Endodermal cell (in vitro differentiated cells): ENCODE measurements around the gene TTC34. TPM values are rescaled to one million over a fixed set of nuclear protein-coding genes. Genes with fewer than 3 reads are reported as not detected.

Source experiments
- DNase-seq: peaks from one replicate; pipeline ENCODE4 v3.0.0-alpha.2; 2017
- H3K27ac ChIP-seq: 2 replicates; pipeline ENCODE4 v1.5.1; 2013; ENCODE audit warnings: mild to moderate bottlenecking, low read depth, low read length, moderate library complexity
- H3K27me3 ChIP-seq: 2 replicates; pipeline ENCODE4 v1.6.1; 2013; ENCODE audit warnings: mild to moderate bottlenecking, low read length, moderate library complexity; ENCODE audit not compliant: insufficient read depth, control insufficient read depth, poor library complexity, severe bottlenecking
- H3K36me3 ChIP-seq: 2 replicates; pipeline ENCODE4 v1.7.0; 2013; ENCODE audit warnings: mild to moderate bottlenecking, low read length, moderate library complexity; ENCODE audit not compliant: control insufficient read depth, insufficient read depth
- H3K4me1 ChIP-seq: one replicate; pipeline ENCODE4 v1.7.0; 2013; ENCODE audit warnings: low read length; ENCODE audit not compliant: control insufficient read depth, insufficient read depth
- H3K4me3 ChIP-seq: 2 replicates; pipeline ENCODE4 v1.5.1; 2013; ENCODE audit warnings: mild to moderate bottlenecking, low read length, moderate library complexity
- H3K9ac ChIP-seq: 2 replicates; pipeline ENCODE4 v1.6.1; 2013; ENCODE audit warnings: mild to moderate bottlenecking, low read length, moderate library complexity; ENCODE audit not compliant: poor library complexity, severe bottlenecking; ENCODE audit errors: extremely low read depth
- H3K9me3 ChIP-seq: 2 replicates; pipeline ENCODE4 v1.6.1; 2013; ENCODE audit warnings: mild to moderate bottlenecking, low read length, moderate library complexity; ENCODE audit not compliant: control insufficient read depth
- H3K27ac Mint-ChIP-seq: 2 replicates; pipeline ENCODE4 v1.8.0; 2020; ENCODE audit warnings: mixed read lengths
- H3K27me3 Mint-ChIP-seq: 2 replicates; pipeline ENCODE4 v1.8.0; 2021; ENCODE audit warnings: mild to moderate bottlenecking, mixed read lengths; ENCODE audit not compliant: insufficient read depth
- H3K36me3 Mint-ChIP-seq: 2 replicates; pipeline ENCODE4 v1.8.0; 2020; ENCODE audit warnings: low read depth, mixed read lengths
- H3K4me1 Mint-ChIP-seq: 2 replicates; pipeline ENCODE4 v1.8.0; 2020; ENCODE audit warnings: mixed read lengths
- H3K4me3 Mint-ChIP-seq: 2 replicates; pipeline ENCODE4 v1.8.0; 2020; ENCODE audit warnings: mild to moderate bottlenecking, moderate library complexity, mixed read lengths
- H3K9me3 Mint-ChIP-seq: 2 replicates; pipeline ENCODE4 v1.8.0; 2020; ENCODE audit warnings: mild to moderate bottlenecking, mixed read lengths
- WGBS, 2 experiments: methylation state at CpG; one replicate each; pipeline versions ENCODE4 v1.1.5 to v1.1.7; 2013; ENCODE audit warnings: missing lambda C conversion rate in 2 of 2, mixed read lengths in 1 of 2; ENCODE audit not compliant: insufficient coverage in 1 of 2, insufficient read length in 1 of 2; 5-methylcytosine and 5-hydroxymethylcytosine counted together
- total RNA-seq, 2 donors: library from RNA; stranded (reverse); fragmentation: NEBNext Ultra II Directional in 1 of 2; extraction: Animal tissue kit (Norgen Biotek cat#: 25700) in 1 of 2; gene quantifications; 2 replicates in 1 of 2; 3 replicates in 1 of 2; pipeline ENCODE4 v1.2.1, GENCODE V29; 2021
- TF ChIP-seq, protein P1 (sequence below): fragments of 200-600 bp; sonication (generic); conservative IDR thresholded peaks from 2 replicates; pipeline ENCODE4 v1.5.0; 2021; ENCODE audit warnings: antibody characterized with exemption, mild to moderate bottlenecking

TTC34 gene
- total RNA-seq, 2 donors from 2014 or later = 2.4 to 3.1 TPM

DNA sequence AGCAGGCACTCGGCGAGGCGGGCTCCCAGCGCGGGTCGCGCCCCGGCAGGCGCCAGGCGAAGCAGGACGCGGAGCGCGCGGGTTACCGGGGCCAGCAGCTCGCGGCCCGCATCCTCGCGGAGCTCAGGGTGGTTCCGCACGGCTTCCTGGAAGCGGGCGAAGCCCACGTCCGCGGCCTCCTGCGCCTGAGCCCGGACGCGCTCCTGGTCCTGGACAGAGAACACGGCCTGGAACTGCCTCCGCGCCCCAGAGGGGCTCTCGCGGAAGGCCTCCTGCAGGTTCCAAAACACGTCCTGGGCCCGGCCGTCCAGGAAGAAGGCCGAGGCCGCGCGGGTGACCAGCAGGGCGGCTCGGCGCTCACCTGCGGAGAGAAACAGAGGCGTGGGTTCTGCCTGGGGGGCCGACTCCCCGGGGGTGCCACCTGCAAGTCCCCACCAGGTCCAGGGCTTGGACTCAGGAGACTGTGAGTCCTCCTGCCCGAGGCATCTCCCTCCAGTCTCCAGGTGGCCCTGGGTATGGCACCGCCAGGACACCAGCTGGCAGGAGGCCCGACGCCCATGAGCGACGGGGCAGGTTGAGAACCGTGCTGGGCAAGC lies 11.4 kb downstream of the TTC34 start:
- Histone ChIP-seq H3K36me3 (no peaks in the 10 kb centered on the region), H3K27ac (no peak overlapping the region), H3K4me1 (no peaks in the 10 kb centered on the region), H3K9ac (no peak overlapping the region), H3K4me3 (no peak overlapping the region), H3K9me3 (peaks cover 48% of the 10 kb centered on the region), H3K27me3 (no peaks in the 10 kb centered on the region)
- Mint-ChIP-seq H3K9me3 (peaks cover 79% of the 10 kb centered on the region), H3K4me3 (no peak overlapping the region), H3K36me3 (peaks cover 6% of the 10 kb centered on the region), H3K4me1 (no peaks in the 10 kb centered on the region), H3K27ac (no peak overlapping the region), H3K27me3 (peaks cover 2% of the 10 kb centered on the region)
- WGBS, 2 experiments = 91 to 94% methylated on average over 19 to 58 of the region's 58 CpGs
- TF ChIP-seq, protein P1, sequence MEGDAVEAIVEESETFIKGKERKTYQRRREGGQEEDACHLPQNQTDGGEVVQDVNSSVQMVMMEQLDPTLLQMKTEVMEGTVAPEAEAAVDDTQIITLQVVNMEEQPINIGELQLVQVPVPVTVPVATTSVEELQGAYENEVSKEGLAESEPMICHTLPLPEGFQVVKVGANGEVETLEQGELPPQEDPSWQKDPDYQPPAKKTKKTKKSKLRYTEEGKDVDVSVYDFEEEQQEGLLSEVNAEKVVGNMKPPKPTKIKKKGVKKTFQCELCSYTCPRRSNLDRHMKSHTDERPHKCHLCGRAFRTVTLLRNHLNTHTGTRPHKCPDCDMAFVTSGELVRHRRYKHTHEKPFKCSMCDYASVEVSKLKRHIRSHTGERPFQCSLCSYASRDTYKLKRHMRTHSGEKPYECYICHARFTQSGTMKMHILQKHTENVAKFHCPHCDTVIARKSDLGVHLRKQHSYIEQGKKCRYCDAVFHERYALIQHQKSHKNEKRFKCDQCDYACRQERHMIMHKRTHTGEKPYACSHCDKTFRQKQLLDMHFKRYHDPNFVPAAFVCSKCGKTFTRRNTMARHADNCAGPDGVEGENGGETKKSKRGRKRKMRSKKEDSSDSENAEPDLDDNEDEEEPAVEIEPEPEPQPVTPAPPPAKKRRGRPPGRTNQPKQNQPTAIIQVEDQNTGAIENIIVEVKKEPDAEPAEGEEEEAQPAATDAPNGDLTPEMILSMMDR = no peak
- no peak for DNase-seq

DNA sequence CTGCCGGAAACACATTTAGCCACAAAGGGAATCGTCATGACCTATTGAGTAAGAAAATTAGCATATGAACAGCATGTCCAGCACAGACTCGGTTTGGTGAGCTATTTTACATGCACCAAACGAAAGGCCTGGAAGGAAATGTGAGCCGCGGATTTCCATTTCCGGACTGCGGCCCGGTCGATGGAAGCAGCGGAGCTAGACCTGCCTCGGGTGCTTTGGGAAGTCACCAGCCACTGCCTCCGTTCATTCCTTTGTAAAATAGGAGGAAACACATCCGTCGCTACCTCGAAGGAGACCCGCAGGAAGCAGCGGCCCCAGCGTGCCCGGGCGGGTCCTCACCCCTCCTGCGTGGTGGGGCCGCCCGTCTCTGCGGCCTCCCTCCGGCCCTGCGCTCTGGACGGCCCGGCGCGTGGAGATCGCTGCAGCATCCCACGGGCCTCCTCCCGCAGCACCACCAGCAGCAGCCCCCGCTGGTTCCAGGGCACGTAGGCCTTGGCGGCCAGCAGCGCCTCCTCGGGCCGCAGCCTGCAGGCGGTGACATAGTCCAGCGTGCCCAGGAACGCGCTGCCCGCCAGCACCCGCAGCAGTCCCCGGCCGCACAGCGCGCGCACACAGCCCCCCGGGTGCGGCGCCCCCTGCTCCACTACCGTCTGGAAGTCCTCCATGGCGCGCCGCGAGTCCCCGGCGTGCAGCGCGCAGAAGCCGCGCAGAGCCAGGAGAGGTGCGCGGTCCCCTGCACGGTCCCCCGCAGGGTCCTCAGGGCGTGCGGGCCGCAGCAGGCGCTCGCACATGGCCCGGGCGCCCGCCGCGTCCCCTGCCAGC lies 12.1 kb downstream of the TTC34 start:
- Mint-ChIP-seq H3K27ac (no peak overlapping the region), H3K4me1 (no peaks in the 10 kb centered on the region)

DNA sequence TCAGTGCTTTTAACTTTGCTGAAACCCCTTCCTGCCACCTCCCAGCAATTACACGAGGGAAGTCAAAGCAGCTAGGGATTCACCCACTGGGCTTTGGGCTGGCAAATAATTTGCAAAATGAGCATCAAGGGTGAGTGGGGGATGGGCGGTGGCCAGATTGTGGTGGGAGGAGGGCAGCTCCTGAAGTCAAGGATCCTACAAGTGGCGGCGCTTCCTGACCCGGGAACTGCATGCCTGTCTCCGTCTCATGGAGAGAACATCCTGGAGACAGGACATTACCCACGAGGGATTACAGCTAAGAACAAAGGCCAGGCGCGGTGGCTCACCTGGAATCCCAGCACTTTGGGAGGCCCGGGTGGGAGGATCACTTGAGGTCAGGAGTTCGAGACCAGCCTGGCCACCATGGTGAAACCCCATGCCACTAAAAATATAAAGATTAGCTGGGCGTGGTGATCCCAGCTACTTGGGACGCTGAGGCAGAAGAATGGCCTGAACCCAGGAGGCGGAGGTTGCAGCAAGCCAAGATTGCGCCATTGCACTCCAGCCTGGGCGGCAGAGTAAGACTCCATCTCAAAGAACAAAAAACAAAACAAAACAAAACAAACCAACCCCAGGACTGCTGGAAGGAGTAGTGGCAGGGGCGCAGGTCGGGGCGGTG lies 12.9 kb downstream of the TTC34 start:
- Mint-ChIP-seq H3K4me3 (no peak overlapping the region), H3K27me3 (peaks cover 2% of the 10 kb centered on the region), H3K4me1 (no peaks in the 10 kb centered on the region), H3K27ac (no peak overlapping the region), H3K9me3 (peaks cover 82% of the 10 kb centered on the region), H3K36me3 (peaks cover 6% of the 10 kb centered on the region)
- no peaks in the 10 kb centered on the region for H3K36me3 ChIP-seq
- WGBS, 2 experiments = 90 to 95% methylated on average over 12 to 19 of the region's 19 CpGs
- no peak overlapping the region for H3K27ac ChIP-seq
- no peaks in the 10 kb centered on the region for H3K27me3 ChIP-seq
- H3K9me3 ChIP-seq = peaks cover 35% of the 10 kb centered on the region
- H3K4me1 ChIP-seq = no peaks in the 10 kb centered on the region
- H3K9ac ChIP-seq = no peak overlapping the region
- H3K4me3 ChIP-seq = no peak overlapping the region
- TF ChIP-seq, protein P1 = no peak
- no peak for DNase-seq

More for the DNA sequence above, 12.1 kb downstream of the TTC34 start:
- H3K9me3 ChIP-seq = peaks cover 43% of the 10 kb centered on the region
- no peaks in the 10 kb centered on the region for H3K4me1 ChIP-seq
- Mint-ChIP-seq H3K9me3 (peaks cover 81% of the 10 kb centered on the region), H3K4me3 (no peak overlapping the region), H3K36me3 (peaks cover 6% of the 10 kb centered on the region), H3K27me3 (peaks cover 2% of the 10 kb centered on the region)
- no peak overlapping the region for H3K27ac ChIP-seq
- H3K36me3 ChIP-seq = no peaks in the 10 kb centered on the region
- H3K9ac ChIP-seq = no peak overlapping the region
- TF ChIP-seq, protein P1 = no peak
- no peak overlapping the region for H3K4me3 ChIP-seq
- no peak for DNase-seq
- no peaks in the 10 kb centered on the region for H3K27me3 ChIP-seq
- WGBS, 2 experiments = 89 to 92% methylated on average over 70 to 79 of the region's 79 CpGs
